ENCODE measurements around the gene PARS2. TPM values are rescaled to one million over a fixed set of nuclear protein-coding genes. Genes with fewer than 3 reads are reported as not detected.

Gene PARS2
- total RNA-seq, 1 donor: 6.2 TPM

GRCh38 chr1:54711536-54711935 lies 52.8 kb downstream of the PARS2 start:
- no peak overlapping the region for H3K27ac ChIP-seq (ENCODE audit: low read depth, low read length)
- TF ChIP-seq, protein P1, sequence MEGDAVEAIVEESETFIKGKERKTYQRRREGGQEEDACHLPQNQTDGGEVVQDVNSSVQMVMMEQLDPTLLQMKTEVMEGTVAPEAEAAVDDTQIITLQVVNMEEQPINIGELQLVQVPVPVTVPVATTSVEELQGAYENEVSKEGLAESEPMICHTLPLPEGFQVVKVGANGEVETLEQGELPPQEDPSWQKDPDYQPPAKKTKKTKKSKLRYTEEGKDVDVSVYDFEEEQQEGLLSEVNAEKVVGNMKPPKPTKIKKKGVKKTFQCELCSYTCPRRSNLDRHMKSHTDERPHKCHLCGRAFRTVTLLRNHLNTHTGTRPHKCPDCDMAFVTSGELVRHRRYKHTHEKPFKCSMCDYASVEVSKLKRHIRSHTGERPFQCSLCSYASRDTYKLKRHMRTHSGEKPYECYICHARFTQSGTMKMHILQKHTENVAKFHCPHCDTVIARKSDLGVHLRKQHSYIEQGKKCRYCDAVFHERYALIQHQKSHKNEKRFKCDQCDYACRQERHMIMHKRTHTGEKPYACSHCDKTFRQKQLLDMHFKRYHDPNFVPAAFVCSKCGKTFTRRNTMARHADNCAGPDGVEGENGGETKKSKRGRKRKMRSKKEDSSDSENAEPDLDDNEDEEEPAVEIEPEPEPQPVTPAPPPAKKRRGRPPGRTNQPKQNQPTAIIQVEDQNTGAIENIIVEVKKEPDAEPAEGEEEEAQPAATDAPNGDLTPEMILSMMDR (IDR thresholded peaks at IDR 0.05; ENCODE audit: extremely low read depth, low read depth, low read length): no peak
- no peak overlapping the region for H3K4me3 ChIP-seq (ENCODE audit: insufficient read depth, low read length)
- DNase-seq (ENCODE audit: insufficient read length, low spot score, missing footprints): no peak
- no peak overlapping the region for H2AFZ ChIP-seq (ENCODE audit: low read length)
- peaks cover 8% of the 10 kb centered on the region for H3K79me2 ChIP-seq (ENCODE audit: insufficient read depth, low read length)
- no peaks in the 10 kb centered on the region for H3K27me3 ChIP-seq (ENCODE audit: insufficient read depth, low read length)
- H3K9me3 ChIP-seq (ENCODE audit: low read depth, low read length): no peaks in the 10 kb centered on the region
- H4K20me1 ChIP-seq (ENCODE audit: insufficient read depth, low read length): no peaks in the 10 kb centered on the region
- H3K4me2 ChIP-seq (ENCODE audit: insufficient read depth, low read length): no peak overlapping the region
- no peaks in the 10 kb centered on the region for H3K36me3 ChIP-seq (ENCODE audit: insufficient read depth, low read length)
- peaks cover 1% of the 10 kb centered on the region for H3K4me1 ChIP-seq (ENCODE audit: insufficient read depth, low read length)

DNA sequence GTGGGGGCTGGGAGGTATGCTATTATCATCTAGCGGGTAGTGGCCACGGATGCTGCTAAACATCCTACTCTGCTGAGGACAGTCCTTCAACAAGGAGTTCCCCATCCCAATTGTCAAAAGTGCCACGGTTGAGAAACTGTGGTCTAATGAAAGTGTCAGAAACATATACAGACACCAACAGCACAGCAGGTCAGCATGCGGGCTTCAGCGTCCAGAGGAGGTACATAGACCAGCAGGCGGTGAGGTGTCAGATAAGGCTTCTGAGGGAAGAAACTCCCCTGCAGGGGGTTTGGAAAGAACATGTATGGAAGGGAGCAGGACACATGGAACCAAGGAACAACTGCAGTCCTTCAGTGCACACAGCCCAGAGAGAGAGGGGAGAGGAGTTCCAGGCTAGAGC lies 53.5 kb downstream of the PARS2 start:
- Histone ChIP-seq H3K27ac (ENCODE audit: low read depth, low read length) (no peak overlapping the region), H3K9me3 (ENCODE audit: low read depth, low read length) (no peaks in the 10 kb centered on the region), H3K36me3 (ENCODE audit: insufficient read depth, low read length) (no peaks in the 10 kb centered on the region), H3K4me3 (ENCODE audit: insufficient read depth, low read length) (no peak overlapping the region), H3K4me2 (ENCODE audit: insufficient read depth, low read length) (no peak overlapping the region), H2AFZ (ENCODE audit: low read length) (no peak overlapping the region), H4K20me1 (ENCODE audit: insufficient read depth, low read length) (no peaks in the 10 kb centered on the region), H3K27me3 (ENCODE audit: insufficient read depth, low read length) (no peaks in the 10 kb centered on the region), H3K4me1 (ENCODE audit: insufficient read depth, low read length) (no peaks in the 10 kb centered on the region), H3K79me2 (ENCODE audit: insufficient read depth, low read length) (peaks cover 1% of the 10 kb centered on the region)
- no peak for DNase-seq (ENCODE audit: insufficient read length, low spot score, missing footprints)
- TF ChIP-seq, protein P1 (IDR thresholded peaks at IDR 0.05; ENCODE audit: extremely low read depth, low read depth, low read length): no peak

GRCh38 chr1:54710434-54710833 lies 53.9 kb downstream of the PARS2 start:
- TF ChIP-seq, protein P1 (IDR thresholded peaks at IDR 0.05; ENCODE audit: extremely low read depth, low read depth, low read length): no peak
- H3K4me1 ChIP-seq (ENCODE audit: insufficient read depth, low read length): no peaks in the 10 kb centered on the region
- no peaks in the 10 kb centered on the region for H3K79me2 ChIP-seq (ENCODE audit: insufficient read depth, low read length)
- H2AFZ ChIP-seq (ENCODE audit: low read length): no peak overlapping the region
- no peak overlapping the region for H3K4me3 ChIP-seq (ENCODE audit: insufficient read depth, low read length)
- H3K27me3 ChIP-seq (ENCODE audit: insufficient read depth, low read length): no peaks in the 10 kb centered on the region
- no peaks in the 10 kb centered on the region for H3K36me3 ChIP-seq (ENCODE audit: insufficient read depth, low read length)
- H3K4me2 ChIP-seq (ENCODE audit: insufficient read depth, low read length): no peak overlapping the region
- no peak overlapping the region for H3K27ac ChIP-seq (ENCODE audit: low read depth, low read length)
- no peaks in the 10 kb centered on the region for H4K20me1 ChIP-seq (ENCODE audit: insufficient read depth, low read length)
- H3K9me3 ChIP-seq (ENCODE audit: low read depth, low read length): no peaks in the 10 kb centered on the region
- no peak for DNase-seq (ENCODE audit: insufficient read length, low spot score, missing footprints)

DNA sequence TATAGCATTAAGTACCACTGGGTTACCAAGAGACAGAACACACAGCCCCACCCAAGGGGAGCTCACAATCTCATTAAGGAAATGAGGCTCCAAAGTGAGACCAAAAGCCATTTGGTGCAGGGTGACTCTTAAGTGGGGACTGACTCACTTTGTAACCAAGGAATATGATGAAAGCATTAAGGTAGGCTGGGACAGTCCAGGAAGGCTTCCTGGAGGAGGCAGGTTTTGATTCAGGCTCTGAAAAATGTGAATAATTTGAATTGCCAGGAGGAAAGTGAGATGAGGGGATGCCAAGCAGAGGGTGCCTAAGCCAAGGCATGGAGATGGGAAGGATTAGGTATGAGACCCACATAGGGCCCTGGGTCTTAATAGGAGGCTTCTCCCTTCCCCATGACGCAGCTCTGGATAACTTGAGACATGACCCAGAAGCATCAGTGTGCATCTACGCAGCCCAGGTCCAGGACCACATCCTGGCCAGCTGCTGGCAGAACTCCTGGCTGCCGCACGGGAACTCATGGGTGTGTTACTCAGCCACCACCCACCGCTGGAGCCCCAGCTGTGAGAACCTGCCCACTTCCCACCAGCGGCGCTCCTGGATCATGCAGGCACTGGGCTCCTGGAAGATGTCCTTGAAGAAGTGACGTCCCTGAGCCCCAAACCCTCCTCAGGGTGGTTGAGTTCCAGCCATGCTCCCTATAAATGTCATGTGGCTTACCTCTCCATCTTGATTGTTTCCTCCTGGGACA lies 54.6 kb downstream of the PARS2 start:
- no peaks in the 10 kb centered on the region for H3K79me2 ChIP-seq (ENCODE audit: insufficient read depth, low read length)
- no peak overlapping the region for H2AFZ ChIP-seq (ENCODE audit: low read length)
- no peaks in the 10 kb centered on the region for H3K4me1 ChIP-seq (ENCODE audit: insufficient read depth, low read length)
- no peak overlapping the region for H3K4me3 ChIP-seq (ENCODE audit: insufficient read depth, low read length)
- TF ChIP-seq, protein P1 (IDR thresholded peaks at IDR 0.05; ENCODE audit: extremely low read depth, low read depth, low read length): no peak
- DNase-seq (ENCODE audit: insufficient read length, low spot score, missing footprints): no peak
- H4K20me1 ChIP-seq (ENCODE audit: insufficient read depth, low read length): no peaks in the 10 kb centered on the region
- H3K27ac ChIP-seq (ENCODE audit: low read depth, low read length): no peak overlapping the region
- no peaks in the 10 kb centered on the region for H3K9me3 ChIP-seq (ENCODE audit: low read depth, low read length)
- H3K4me2 ChIP-seq (ENCODE audit: insufficient read depth, low read length): no peak overlapping the region
- H3K36me3 ChIP-seq (ENCODE audit: insufficient read depth, low read length): no peaks in the 10 kb centered on the region
- H3K27me3 ChIP-seq (ENCODE audit: insufficient read depth, low read length): no peaks in the 10 kb centered on the region

Measured in osteoblast (primary cell).